Colonic mucosa (tissue), 4 donors: ENCODE results near the gene PCED1A. TPM values are rescaled to one million over a fixed set of nuclear protein-coding genes. Genes with fewer than 3 reads are reported as not detected.

ENCODE experiments used
- DNase-seq: peaks from one replicate; pipeline ENCODE4 v3.0.0-alpha.2; 2020
- H3K27ac ChIP-seq: fragments of 200-600 bp; one replicate; pipeline ENCODE4 v1.8.0; 2021
- H3K27me3 ChIP-seq: fragments of 200-600 bp; one replicate; pipeline ENCODE4 v1.8.0; 2021
- H3K36me3 ChIP-seq: fragments of 200-600 bp; one replicate; pipeline ENCODE4 v1.8.0; 2021
- H3K4me1 ChIP-seq: fragments of 200-600 bp; one replicate; pipeline ENCODE4 v1.8.0; 2021; ENCODE audit warnings: mild to moderate bottlenecking
- H3K4me3 ChIP-seq: fragments of 200-600 bp; one replicate; pipeline ENCODE4 v1.8.0; 2021
- H3K9ac ChIP-seq, 2 donors: one replicate each; pipeline ENCODE4 v1.7.0; 2013; ENCODE audit warnings: control low read depth in 2 of 2, low read depth in 2 of 2, low read length in 2 of 2
- H3K9me3 ChIP-seq: fragments of 200-600 bp; one replicate; pipeline ENCODE4 v1.8.0; 2021
- CTCF ChIP-seq: fragments of 200-600 bp; IDR thresholded peaks from one replicate; pipeline ENCODE4 v1.8.0; 2022; ENCODE audit warnings: antibody characterized with exemption, mild to moderate bottlenecking
- intact Hi-C: fragments of 100-400 bp; cut with DNase I; formaldehyde crosslinking; loops from one replicate; pipeline ENCODE4 v1.14.1; 2022
- total RNA-seq, 2 donors: library from RNA; stranded (reverse); fragmentation: NEBNext Ultra II Directional in 1 of 2; extraction: Animal tissue kit (Norgen Biotek cat#: 25700) in 1 of 2; gene quantifications; one replicate each; pipeline ENCODE4 v1.2.1, GENCODE V29; 2021
- donor health status: healthy.
- donor health status: DM: no; HTN: no; CAD: no.
- donor health status: DM: no; HTN: no; CAD: no.

PCED1A gene
- total RNA-seq, 2 donors from 2014 or later: 21.7 to 24.8 TPM

DNA sequence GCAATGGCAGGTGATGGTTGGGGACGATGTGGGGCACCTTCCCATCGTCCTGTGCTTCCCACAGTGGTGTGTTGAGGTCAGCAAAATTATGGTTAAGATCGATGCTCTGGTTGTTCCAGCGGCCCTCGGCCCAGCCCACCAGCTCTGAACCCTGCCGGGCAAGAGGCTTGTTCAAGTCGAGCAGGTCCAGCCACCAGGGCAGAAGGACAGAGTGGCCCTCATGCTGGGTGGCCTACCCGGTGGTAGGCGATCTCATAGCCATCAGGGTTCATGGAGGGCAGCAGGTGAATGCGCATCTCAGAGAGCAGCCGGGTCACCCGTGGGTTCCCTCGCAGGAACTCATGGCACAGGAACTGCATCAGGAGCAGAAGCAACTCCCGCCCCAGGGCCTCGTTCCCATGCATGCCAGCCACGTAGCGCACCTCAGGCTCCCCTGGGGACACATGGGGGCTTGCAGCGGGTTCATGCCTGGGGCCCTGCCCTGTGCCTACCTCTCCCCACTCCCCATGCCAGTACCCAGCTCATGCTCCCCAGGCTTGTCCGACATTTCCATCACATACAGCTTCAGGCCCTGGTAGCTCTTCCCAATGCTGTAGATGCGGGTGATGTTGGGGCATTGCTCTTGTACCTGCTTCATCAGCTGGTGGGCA, 44.3 kb downstream of the PCED1A start:
- Histone ChIP-seq H3K4me1 (peaks cover 4% of the 10 kb centered on the region), H3K27ac (no peak overlapping the region), H3K4me3 (no peak overlapping the region), H3K27me3 (peaks cover 29% of the 10 kb centered on the region), H3K36me3 (no peaks in the 10 kb centered on the region), H3K9ac (no peak overlapping the region), H3K9me3 (no peaks in the 10 kb centered on the region)
- intact Hi-C loops: no loop called here
- no peak for DNase-seq
- no peak for TF ChIP-seq CTCF

GRCh38 chr20:2795451-2795850, 45.0 kb downstream of the PCED1A start:
- no peak for TF ChIP-seq CTCF
- no peak overlapping the region for H3K9ac ChIP-seq
- no peaks in the 10 kb centered on the region for H3K9me3 ChIP-seq
- H3K4me1 ChIP-seq: peaks cover 4% of the 10 kb centered on the region
- DNase-seq: no peak
- H3K36me3 ChIP-seq: no peaks in the 10 kb centered on the region
- no peak overlapping the region for H3K4me3 ChIP-seq
- no peak overlapping the region for H3K27ac ChIP-seq
- intact Hi-C loops: no loop called here
- H3K27me3 ChIP-seq: peaks cover 22% of the 10 kb centered on the region

DNA sequence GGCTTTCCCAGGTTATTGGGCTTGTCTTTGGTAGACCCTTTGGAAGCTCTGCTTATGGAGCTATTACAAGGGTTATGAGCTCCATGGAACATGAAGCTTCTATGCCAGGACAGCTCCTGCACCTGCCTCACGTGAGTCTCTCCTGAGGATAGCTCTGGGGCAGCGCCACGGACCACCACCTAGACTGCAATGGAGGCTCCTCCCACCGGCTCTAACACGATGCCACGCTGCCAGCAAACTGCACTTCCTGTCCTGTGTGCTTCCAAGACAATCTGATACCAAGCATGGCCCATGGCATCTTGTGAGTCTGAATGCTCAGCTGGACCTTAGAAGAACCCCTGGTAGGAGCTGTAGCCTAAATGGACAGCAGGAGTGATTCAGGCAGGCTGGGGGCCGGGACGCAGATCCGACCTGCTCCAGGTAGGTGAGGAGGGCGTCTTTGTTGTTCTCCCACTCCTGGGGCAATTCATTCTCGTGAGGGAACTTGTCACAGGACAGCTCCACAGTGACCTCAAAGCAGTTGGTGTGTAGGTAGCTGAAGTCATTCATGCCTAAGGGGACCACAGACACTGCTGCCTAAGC, 45.5 kb downstream of the PCED1A start:
- Histone ChIP-seq H3K27ac (no peak overlapping the region), H3K4me1 (no peaks in the 10 kb centered on the region), H3K9ac (no peak overlapping the region), H3K9me3 (no peaks in the 10 kb centered on the region), H3K36me3 (no peaks in the 10 kb centered on the region), H3K27me3 (peaks cover 17% of the 10 kb centered on the region), H3K4me3 (no peak overlapping the region)
- no peak for TF ChIP-seq CTCF
- no peak for DNase-seq
- intact Hi-C loops: no loop called here

- intact Hi-C loops: no loop called here
- Histone ChIP-seq H3K27ac (no peak overlapping the region), H3K27me3 (peaks cover 10% of the 10 kb centered on the region), H3K9ac (no peak overlapping the region), H3K9me3 (no peaks in the 10 kb centered on the region), H3K4me1 (no peaks in the 10 kb centered on the region), H3K36me3 (no peaks in the 10 kb centered on the region), H3K4me3 (no peak overlapping the region)
- no peak for TF ChIP-seq CTCF
- no peak for DNase-seq
Observed at GRCh38 chr20:2794202-2794748, 46.2 kb downstream of the PCED1A start.

GRCh38 chr20:2793471-2793870, 47.0 kb downstream of the PCED1A start:
- no peak overlapping the region for H3K9ac ChIP-seq
- H3K4me1 ChIP-seq: no peaks in the 10 kb centered on the region
- H3K27me3 ChIP-seq: peaks cover 3% of the 10 kb centered on the region
- no peak for DNase-seq
- H3K36me3 ChIP-seq: no peaks in the 10 kb centered on the region
- TF ChIP-seq CTCF: no peak
- no peak overlapping the region for H3K4me3 ChIP-seq
- intact Hi-C loops: no loop called here
- no peaks in the 10 kb centered on the region for H3K9me3 ChIP-seq
- no peak overlapping the region for H3K27ac ChIP-seq

Other genes starting within 250 kb of the PCED1A start
- gene NOP56, start 188.0 kb downstream of the PCED1A start, total RNA-seq: 100 to 1,000 TPM in 1 of 2 donors, 10 to 100 TPM in 1; 66.3 to 186 TPM
- gene IDH3B, start 176.4 kb downstream of the PCED1A start, total RNA-seq: 100 to 1,000 TPM; 117 to 140 TPM
- 1 to 10 TPM; 2.0 to 7.5 TPM for gene EBF4, start 147.9 kb downstream of the PCED1A start, total RNA-seq
- 1 to 10 TPM in 1 of 2 donors, under 1 TPM in 1; 0.98 to 1.1 TPM for gene CPXM1, start 40.0 kb downstream of the PCED1A start, total RNA-seq
- gene C20orf141, start 25.7 kb downstream of the PCED1A start, total RNA-seq: not detected
- gene TMEM239, start 24.3 kb downstream of the PCED1A start, total RNA-seq: not detected
- gene VPS16, start 90 bp upstream of the PCED1A start, total RNA-seq: 10 to 100 TPM; 35.7 to 40.5 TPM
- 10 to 100 TPM; 30.3 to 55.2 TPM for gene PTPRA, start 32.8 kb upstream of the PCED1A start, total RNA-seq
- gene GNRH2, start 203.0 kb upstream of the PCED1A start, total RNA-seq: not detected
- gene MRPS26, start 205.4 kb upstream of the PCED1A start, total RNA-seq: 10 to 100 TPM; 37.6 to 72.5 TPM
- gene OXT, start 231.0 kb upstream of the PCED1A start, total RNA-seq: not detected
- not detected for gene AVP, start 244.1 kb upstream of the PCED1A start, total RNA-seq